ENCODE measurements around the gene LEMD1.
"Not testable (repeated sequence)": the region's sequence is repeated elsewhere in the genome, so short reads cannot be mapped to it uniquely, and the experiment has no call there.

Gene LEMD1

GRCh38 chr1:205424901-205425600 lies 3.2 kb upstream of the LEMD1 start:
- no peak for DNase-seq

- DNase-seq, result no peak
Observed at GRCh38 chr1:205423814-205424399, 2.1 kb upstream of the LEMD1 start.

- DNase-seq, result no peak
Observed at GRCh38 chr1:205422993-205423642, 1.3 kb upstream of the LEMD1 start.

- DNase-seq, result no peak
Observed at GRCh38 chr1:205420938-205421337, 918 bp downstream of the LEMD1 start.

- no peak for DNase-seq
Observed at GRCh38 chr1:205417870-205418635, 3.8 kb downstream of the LEMD1 start.

GRCh38 chr1:205416322-205416721 lies 5.5 kb downstream of the LEMD1 start:
- peak; percentile 74 for DNase-seq

GRCh38 chr1:205410581-205411298 lies 11.1 kb downstream of the LEMD1 start:
- DNase-seq, result no peak

GRCh38 chr1:205407970-205408369 lies 13.9 kb downstream of the LEMD1 start:
- DNase-seq, result no peak

- DNase-seq, result not testable (repeated sequence)
Observed at GRCh38 chr1:205406252-205406651, 15.6 kb downstream of the LEMD1 start.

GRCh38 chr1:205404484-205404883 lies 17.4 kb downstream of the LEMD1 start:
- not testable (repeated sequence) for DNase-seq

GRCh38 chr1:205398586-205398985 lies 23.3 kb downstream of the LEMD1 start:
- DNase-seq, result no peak

- peak; percentile 87 for DNase-seq
Observed at GRCh38 chr1:205396967-205397616, 24.8 kb downstream of the LEMD1 start.

GRCh38 chr1:205395616-205396015 lies 26.2 kb downstream of the LEMD1 start:
- no peak for DNase-seq

GRCh38 chr1:205392650-205393049 lies 29.2 kb downstream of the LEMD1 start:
- DNase-seq, result no peak

GRCh38 chr1:205391386-205391785 lies 30.5 kb downstream of the LEMD1 start:
- DNase-seq, result no peak

GRCh38 chr1:205387845-205388244 lies 34.0 kb downstream of the LEMD1 start:
- DNase-seq, result no peak

- not testable (repeated sequence) for DNase-seq
Observed at GRCh38 chr1:205382990-205383389, 38.9 kb downstream of the LEMD1 start.

- no peak for DNase-seq
Observed at GRCh38 chr1:205382561-205382960, 39.3 kb downstream of the LEMD1 start.

GRCh38 chr1:205381305-205381704 lies 40.6 kb downstream of the LEMD1 start:
- DNase-seq, result peak; percentile 15

- DNase-seq, result no peak
Observed at GRCh38 chr1:205380882-205381281, 41.0 kb downstream of the LEMD1 start.

GRCh38 chr1:205379056-205379455 lies 42.8 kb downstream of the LEMD1 start:
- DNase-seq, result no peak

GRCh38 chr1:205377355-205377754 lies 44.5 kb downstream of the LEMD1 start:
- DNase-seq, result no peak

Data from NCI-H2171 (cell line).